DOHH2 (cell line): ENCODE results near the gene IZUMO4.

Experiments used
- CTCF ChIP-seq: fragments of 200-600 bp; sonication (generic); IDR thresholded peaks from one replicate; pipeline ENCODE4 v1.5.1; 2014; ENCODE audit warnings: antibody characterized with exemption, mild to moderate bottlenecking, low read depth, low read length; ENCODE audit not compliant: poor library complexity, severe bottlenecking
- EZH2phosphoT487 ChIP-seq: fragments of 200-600 bp; sonication (generic); IDR thresholded peaks from 2 replicates; pipeline ENCODE4 v1.6.1; 2017; ENCODE audit warnings: borderline replicate concordance, mild to moderate bottlenecking, antibody characterized with exemption, low read length, moderate library complexity, mixed read lengths

GRCh38 chr19:2051773-2052704 is 44.7 kb upstream of the IZUMO4 start:
- TF ChIP-seq CTCF = peak; percentile 45
- no peak for TF ChIP-seq EZH2phosphoT487
